CD4-positive, alpha-beta memory T cell (primary cell): ENCODE measurements around the gene TMA7. TPM values are rescaled to one million over a fixed set of nuclear protein-coding genes. Genes with fewer than 3 reads are reported as not detected.

Experiments
- CTCF ChIA-PET: fragments of 350-600 bp; sonication (Branson Sonifier 250); formaldehyde crosslinking; loops from one replicate; lab custom pipeline; 2021; ENCODE audit warnings: inconsistent platforms; ENCODE audit not compliant: partially characterized antibody; lab: Charles Lee
- POLR2A ChIA-PET: fragments of 350-600 bp; sonication (Branson Sonifier 250); formaldehyde crosslinking; loops from one replicate; lab custom pipeline; 2021; ENCODE audit not compliant: partially characterized antibody; lab: Charles Lee
- DNase-seq, 5 donors: peaks; one replicate each; pipeline versions ENCODE4 v3.0.0 to v3.0.0-alpha.2; 2020 to 2022; ENCODE audit warnings: mixed read lengths in 1 of 5
- H3K27ac ChIP-seq: one replicate; pipeline ENCODE4 v1.7.0; 2013; ENCODE audit warnings: low read depth, low read length
- H3K27me3 ChIP-seq: 2 replicates; pipeline ENCODE4 v1.7.0; 2013; ENCODE audit warnings: mild to moderate bottlenecking, low read length, moderate library complexity; ENCODE audit not compliant: insufficient read depth
- H3K36me3 ChIP-seq: 2 replicates; pipeline ENCODE4 v1.7.0; 2013; ENCODE audit warnings: mild to moderate bottlenecking, low read length, moderate library complexity; ENCODE audit not compliant: insufficient read depth
- H3K4me1 ChIP-seq: 2 replicates; pipeline ENCODE4 v1.7.0; 2013; ENCODE audit warnings: mild to moderate bottlenecking, low read length, moderate library complexity; ENCODE audit not compliant: insufficient read depth
- H3K4me3 ChIP-seq, 2 donors: one replicate each; pipeline ENCODE4 v1.7.0; 2013; ENCODE audit warnings: low read length in 2 of 2, mild to moderate bottlenecking in 1 of 2
- H3K9me3 ChIP-seq, 2 donors: one replicate each; pipeline ENCODE4 v1.7.0; 2013; ENCODE audit warnings: low read length in 2 of 2, control low read depth in 1 of 2; ENCODE audit not compliant: control insufficient read depth in 1 of 2
- H3K27ac Mint-ChIP-seq, 7 donors: one replicate each; pipeline ENCODE4 v1.8.0; 2020 to 2021; ENCODE audit warnings: mixed read lengths in 7 of 7, mild to moderate bottlenecking in 6 of 7, inconsistent platforms in 3 of 7, moderate library complexity in 3 of 7
- H3K27me3 Mint-ChIP-seq, 2 donors: one replicate each; pipeline ENCODE4 v1.8.0; 2020 to 2021; ENCODE audit warnings: mixed read lengths in 2 of 2
- H3K36me3 Mint-ChIP-seq, 2 donors: one replicate each; pipeline ENCODE4 v1.8.0; 2020 to 2021; ENCODE audit warnings: mixed read lengths in 2 of 2, inconsistent platforms in 1 of 2, mild to moderate bottlenecking in 1 of 2
- H3K4me1 Mint-ChIP-seq, 4 donors: one replicate each; pipeline ENCODE4 v1.8.0; 2020 to 2021; ENCODE audit warnings: mixed read lengths in 4 of 4, mild to moderate bottlenecking in 1 of 4
- H3K4me3 Mint-ChIP-seq, 8 donors: one replicate each; pipeline ENCODE4 v1.8.0; 2020 to 2021; ENCODE audit warnings: mixed read lengths in 8 of 8, mild to moderate bottlenecking in 7 of 8, moderate library complexity in 6 of 8, inconsistent platforms in 3 of 8
- H3K9me3 Mint-ChIP-seq, 8 donors: one replicate each; pipeline ENCODE4 v1.8.0; 2020 to 2021; ENCODE audit warnings: mixed read lengths in 8 of 8, mild to moderate bottlenecking in 5 of 8, inconsistent platforms in 3 of 8, moderate library complexity in 1 of 8
- intact Hi-C: fragments of 100-400 bp; cut with micrococcal nuclease; formaldehyde crosslinking; loops from one replicate; pipeline ENCODE4 v1.15.1; 2023
- polyA plus RNA-seq, 2 donors: library from polyadenylated mRNA; unstranded; fragments of 300-500 nt; fragmentation: Illumina TruSeq; gene quantifications; one replicate each; pipeline ENCODE4 v1.2.3, GENCODE V29; 2021
- total RNA-seq, 2 experiments: library from RNA; stranded (reverse); gene quantifications; one replicate each; pipeline ENCODE4 v1.2.3, GENCODE V29; 2021

The TMA7 gene
- total and polyA plus RNA-seq, 4 experiments from 2014 or later = 309 to 952 (median 537) TPM

GRCh38 chr3:48432411-48433371 lies 7.4 kb upstream of the TMA7 start:
- Histone ChIP-seq H3K36me3 (no peaks in the 10 kb centered on the region), H3K27me3 (no peaks in the 10 kb centered on the region), H3K9me3 (no peaks in the 10 kb centered on the region), H3K4me1 (peaks cover 23% of the 10 kb centered on the region), H3K27ac (no peak overlapping the region), H3K4me3 (no peak overlapping the region)
- CTCF ChIA-PET = interaction anchor here (0.9 to 9.7 kb wide), 10 partner anchors 13 to 162 kb away, joined by 3 to 381 read pairs (median 29); partner anchors contain the start of genes ATRIP, PFKFB4 and SHISA5
- Mint-ChIP-seq H3K4me1 (peaks cover 8 to 28% (median 19%) of the 10 kb centered on the region in 4 donors), H3K27me3 (no peaks in the 10 kb centered on the region), H3K9me3 (no peaks in the 10 kb centered on the region), H3K4me3 (peak overlapping the region in 1 of 8 donors; percentile 25), H3K36me3 (peaks cover 0 to 9% of the 10 kb centered on the region in 2 donors), H3K27ac (peak overlapping the region in 2 of 7 donors; percentile 8 to 51)
- intact Hi-C loops = no loop called here
- DNase-seq = no peak
- POLR2A ChIA-PET = interaction anchor here (2.2 to 4.6 kb wide), 2 partner anchors 13 to 75 kb away, joined by 6 to 44 read pairs; partner anchors contain the start of gene ATRIP

GRCh38 chr3:48433472-48434118 lies 6.5 kb upstream of the TMA7 start:
- ChIA-PET POLR2A (interaction anchor here (2.0 to 4.6 kb wide), 3 partner anchors 12 to 74 kb away, joined by 5 to 44 read pairs (median 6); partner anchors contain the start of gene ATRIP), CTCF (interaction anchor here (0.6 to 9.7 kb wide), 17 partner anchors 12 to 1507 kb away, joined by 3 to 381 read pairs (median 5); partner anchors contain the start of genes ATRIP, PFKFB4 and SHISA5)
- Mint-ChIP-seq H3K4me3 (no peak overlapping the region), H3K9me3 (no peaks in the 10 kb centered on the region), H3K36me3 (peaks cover 0 to 9% of the 10 kb centered on the region in 2 donors), H3K27me3 (no peaks in the 10 kb centered on the region), H3K27ac (peak overlapping the region in 1 of 7 donors; percentile 8), H3K4me1 (peaks cover 12 to 33% (median 22%) of the 10 kb centered on the region in 4 donors)
- Histone ChIP-seq H3K36me3 (no peaks in the 10 kb centered on the region), H3K4me1 (peaks cover 23% of the 10 kb centered on the region), H3K4me3 (no peak overlapping the region), H3K27me3 (no peaks in the 10 kb centered on the region), H3K9me3 (no peaks in the 10 kb centered on the region), H3K27ac (no peak overlapping the region)
- DNase-seq = no peak
- intact Hi-C loops = no loop called here

- peaks cover 0 to 9% of the 10 kb centered on the region in 2 donors for H3K36me3 Mint-ChIP-seq
- H3K9me3 Mint-ChIP-seq = no peaks in the 10 kb centered on the region
- DNase-seq = peak in 2 of 5 donors; percentile 14 to 17
- intact Hi-C loops = no loop called here
- ChIA-PET CTCF (interaction anchor here (0.6 to 9.7 kb wide), 19 partner anchors 11 to 245 kb away, joined by 3 to 381 read pairs (median 13); partner anchors contain the start of genes ATRIP, CDC25A, PFKFB4 and SHISA5), POLR2A (interaction anchor here (2.0 to 4.6 kb wide), 3 partner anchors 11 to 73 kb away, joined by 5 to 44 read pairs (median 6); partner anchors contain the start of gene ATRIP)
- H3K27me3 ChIP-seq = no peaks in the 10 kb centered on the region
- peaks cover 17 to 38% (median 26%) of the 10 kb centered on the region in 4 donors for H3K4me1 Mint-ChIP-seq
- peaks cover 29% of the 10 kb centered on the region for H3K4me1 ChIP-seq
- peak overlapping the region in 3 of 7 donors; percentile 17 to 71 (median 30) for H3K27ac Mint-ChIP-seq
- H3K9me3 ChIP-seq = no peaks in the 10 kb centered on the region
- H3K27ac ChIP-seq = no peak overlapping the region
- H3K4me3 ChIP-seq = no peak overlapping the region
- no peaks in the 10 kb centered on the region for H3K36me3 ChIP-seq
- H3K27me3 Mint-ChIP-seq = no peaks in the 10 kb centered on the region
- H3K4me3 Mint-ChIP-seq = no peak overlapping the region
Observed at GRCh38 chr3:48434591-48435222, 5.3 kb upstream of the TMA7 start.

GRCh38 chr3:48435223-48435595 lies 4.8 kb upstream of the TMA7 start:
- H3K27ac ChIP-seq = no peak overlapping the region
- intact Hi-C loops = no loop called here
- H3K9me3 Mint-ChIP-seq = no peaks in the 10 kb centered on the region
- ChIA-PET POLR2A (interaction anchor here (1.5 to 4.6 kb wide), 7 partner anchors 11 to 195 kb away, joined by 5 to 44 read pairs (median 15); partner anchors contain the start of genes ATRIP and ZNF589), CTCF (interaction anchor here (0.6 to 9.7 kb wide), 34 partner anchors 10 to 245 kb away, joined by 3 to 381 read pairs (median 18); partner anchors contain the start of genes ATRIP, CDC25A, NME6 and PFKFB4)
- no peaks in the 10 kb centered on the region for H3K27me3 Mint-ChIP-seq
- H3K4me1 ChIP-seq = peaks cover 25% of the 10 kb centered on the region
- peaks cover 17 to 43% (median 27%) of the 10 kb centered on the region in 4 donors for H3K4me1 Mint-ChIP-seq
- H3K9me3 ChIP-seq = no peaks in the 10 kb centered on the region
- H3K27ac Mint-ChIP-seq = peak overlapping the region in 2 of 7 donors; percentile 30 to 54
- no peak for DNase-seq
- H3K36me3 Mint-ChIP-seq = peaks cover 0 to 14% of the 10 kb centered on the region in 2 donors
- no peaks in the 10 kb centered on the region for H3K27me3 ChIP-seq
- H3K4me3 Mint-ChIP-seq = no peak overlapping the region
- H3K4me3 ChIP-seq = no peak overlapping the region
- H3K36me3 ChIP-seq = no peaks in the 10 kb centered on the region

GRCh38 chr3:48435774-48436476 lies 4.1 kb upstream of the TMA7 start:
- Mint-ChIP-seq H3K27me3 (no peaks in the 10 kb centered on the region), H3K36me3 (peaks cover 0 to 21% of the 10 kb centered on the region in 2 donors)

GRCh38 chr3:48436477-48436787 lies 3.6 kb upstream of the TMA7 start:
- CTCF ChIA-PET = interaction anchor here (0.6 to 9.7 kb wide), 71 partner anchors 9 to 1157 kb away, joined by 3 to 381 read pairs (median 6); partner anchors contain the start of genes ATRIP, CDC25A, NME6 and PFKFB4
- peaks cover 17 to 43% (median 29%) of the 10 kb centered on the region in 4 donors for H3K4me1 Mint-ChIP-seq

More at GRCh38 chr3:48435774-48436476, 4.1 kb upstream of the TMA7 start:
- no peaks in the 10 kb centered on the region for H3K9me3 Mint-ChIP-seq
- H3K4me3 Mint-ChIP-seq = no peak overlapping the region
- H3K9me3 ChIP-seq = no peaks in the 10 kb centered on the region
- ChIA-PET POLR2A (interaction anchor here (0.7 to 4.6 kb wide), 13 partner anchors 10 to 195 kb away, joined by 3 to 44 read pairs (median 5); partner anchors contain the start of genes ATRIP, SHISA5 and ZNF589), CTCF (interaction anchor here (0.6 to 9.7 kb wide), 72 partner anchors 8 to 1156 kb away, joined by 3 to 381 read pairs (median 6); partner anchors contain the start of genes ATRIP, CDC25A, NME6 and PFKFB4)
- intact Hi-C loops = loop anchor here (1.0 kb wide), 5 partner anchors 10 to 204 kb away; partner anchors contain the start of gene ATRIP
- no peak overlapping the region for H3K4me3 ChIP-seq
- no peak overlapping the region for H3K27ac Mint-ChIP-seq
- no peaks in the 10 kb centered on the region for H3K27me3 ChIP-seq
- H3K4me1 ChIP-seq = peaks cover 23% of the 10 kb centered on the region
- peaks cover 16 to 44% (median 26%) of the 10 kb centered on the region in 4 donors for H3K4me1 Mint-ChIP-seq
- peak overlapping the region; percentile 3 for H3K27ac ChIP-seq
- H3K36me3 ChIP-seq = no peaks in the 10 kb centered on the region
- peak; percentile 78 to 84 (median 82) for DNase-seq

More at GRCh38 chr3:48436477-48436787, 3.6 kb upstream of the TMA7 start:
- intact Hi-C loops = loop anchor here (1.0 kb wide), 5 partner anchors 10 to 204 kb away; partner anchors contain the start of gene ATRIP
- H3K4me3 Mint-ChIP-seq = no peak overlapping the region
- peaks cover 28% of the 10 kb centered on the region for H3K4me1 ChIP-seq
- no peaks in the 10 kb centered on the region for H3K9me3 Mint-ChIP-seq
- no peak overlapping the region for H3K4me3 ChIP-seq
- peak overlapping the region; percentile 3 for H3K27ac ChIP-seq
- H3K27me3 ChIP-seq = no peaks in the 10 kb centered on the region
- H3K36me3 ChIP-seq = no peaks in the 10 kb centered on the region
- no peak overlapping the region for H3K27ac Mint-ChIP-seq
- no peaks in the 10 kb centered on the region for H3K9me3 ChIP-seq
- POLR2A ChIA-PET = interaction anchor here (0.5 to 4.6 kb wide), 15 partner anchors 9 to 197 kb away, joined by 3 to 44 read pairs (median 5); partner anchors contain the start of genes ATRIP, SHISA5 and ZNF589
- H3K27me3 Mint-ChIP-seq = no peaks in the 10 kb centered on the region
- no peak for DNase-seq
- H3K36me3 Mint-ChIP-seq = peaks cover 2 to 26% of the 10 kb centered on the region in 2 donors
